ENCODE measurements around the gene KDM3B.

Gene KDM3B

DNA sequence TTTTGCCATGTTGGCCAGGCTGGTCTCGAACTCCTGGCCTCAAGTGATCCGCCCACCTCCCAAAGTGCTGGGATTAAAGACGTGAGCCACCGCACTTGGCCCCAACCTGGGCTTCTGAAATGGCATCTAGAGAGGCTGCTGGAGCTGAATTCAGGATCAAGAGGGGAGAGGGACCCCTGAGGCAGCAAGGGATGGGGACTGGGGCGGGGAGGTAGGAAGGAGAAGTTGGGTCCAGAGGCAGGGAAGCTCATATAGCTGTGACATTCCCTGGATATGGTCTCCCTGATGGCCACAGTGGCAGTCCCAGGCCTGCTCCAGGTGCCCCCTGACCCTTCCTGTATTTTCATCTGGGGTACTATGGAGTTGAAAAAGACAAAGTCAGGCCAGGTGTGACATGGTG lies 98.5 kb downstream of the KDM3B start:
- DNase-seq, result no peak

DNA sequence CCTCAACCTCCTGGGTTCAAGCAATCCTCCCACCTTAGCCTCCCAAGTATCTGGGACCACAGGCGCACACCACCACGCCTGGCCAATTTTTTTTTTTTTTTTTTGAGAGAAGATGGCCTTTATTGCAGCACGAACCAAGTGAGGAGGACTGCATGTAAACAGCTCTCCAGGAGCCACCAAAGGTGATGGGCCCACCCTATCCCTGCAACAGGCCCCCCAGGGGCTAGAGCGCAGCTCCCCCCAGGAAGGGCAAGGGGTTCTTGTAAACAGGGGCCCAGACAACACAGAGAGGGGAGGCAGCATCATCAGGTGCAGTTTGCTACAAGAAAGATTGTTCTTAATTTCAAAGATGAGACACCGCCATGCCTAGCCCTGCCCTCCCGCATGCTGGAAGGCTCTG lies 100.2 kb downstream of the KDM3B start:
- no peak for DNase-seq

DNA sequence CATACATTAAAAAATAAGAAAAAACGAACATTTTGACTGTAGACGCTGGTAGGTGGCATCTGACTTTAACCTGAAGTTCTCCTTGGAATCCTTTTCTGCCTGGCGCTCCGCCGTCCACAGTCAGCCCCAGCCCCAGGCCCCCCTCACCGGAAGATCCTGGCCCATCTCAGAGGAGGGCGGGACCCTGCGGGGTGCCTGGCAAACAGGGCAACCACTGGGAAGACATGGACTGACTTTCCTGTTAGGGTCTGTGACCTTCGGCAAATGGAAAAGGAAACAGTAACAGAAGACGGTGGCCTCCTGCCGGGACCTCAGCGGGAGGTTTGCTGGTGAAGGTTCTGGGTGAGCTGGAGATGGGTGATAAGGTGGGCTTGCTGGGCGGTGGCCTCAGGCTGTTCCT lies 101.1 kb downstream of the KDM3B start:
- DNase-seq, result no peak

DNA sequence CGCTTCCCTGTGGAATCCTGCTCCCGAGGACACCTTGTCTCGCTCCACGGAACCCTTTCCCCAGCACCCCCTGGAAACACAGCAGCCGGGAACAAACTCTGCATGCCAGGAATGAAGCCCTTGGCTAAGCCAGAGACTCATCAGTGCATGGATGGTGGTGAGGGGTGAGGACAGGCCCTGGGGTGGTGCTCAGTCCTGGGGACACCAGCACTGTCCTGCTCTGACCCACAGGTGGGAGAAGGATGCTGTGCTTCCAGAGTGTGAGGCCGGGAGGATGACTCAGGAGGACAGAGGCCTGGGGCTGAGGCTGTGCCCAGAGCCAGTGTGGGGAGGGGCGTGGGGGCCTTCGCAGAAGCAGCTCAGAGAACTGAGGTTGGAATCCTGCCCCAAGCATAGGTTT lies 101.6 kb downstream of the KDM3B start:
- no peak for DNase-seq

DNA sequence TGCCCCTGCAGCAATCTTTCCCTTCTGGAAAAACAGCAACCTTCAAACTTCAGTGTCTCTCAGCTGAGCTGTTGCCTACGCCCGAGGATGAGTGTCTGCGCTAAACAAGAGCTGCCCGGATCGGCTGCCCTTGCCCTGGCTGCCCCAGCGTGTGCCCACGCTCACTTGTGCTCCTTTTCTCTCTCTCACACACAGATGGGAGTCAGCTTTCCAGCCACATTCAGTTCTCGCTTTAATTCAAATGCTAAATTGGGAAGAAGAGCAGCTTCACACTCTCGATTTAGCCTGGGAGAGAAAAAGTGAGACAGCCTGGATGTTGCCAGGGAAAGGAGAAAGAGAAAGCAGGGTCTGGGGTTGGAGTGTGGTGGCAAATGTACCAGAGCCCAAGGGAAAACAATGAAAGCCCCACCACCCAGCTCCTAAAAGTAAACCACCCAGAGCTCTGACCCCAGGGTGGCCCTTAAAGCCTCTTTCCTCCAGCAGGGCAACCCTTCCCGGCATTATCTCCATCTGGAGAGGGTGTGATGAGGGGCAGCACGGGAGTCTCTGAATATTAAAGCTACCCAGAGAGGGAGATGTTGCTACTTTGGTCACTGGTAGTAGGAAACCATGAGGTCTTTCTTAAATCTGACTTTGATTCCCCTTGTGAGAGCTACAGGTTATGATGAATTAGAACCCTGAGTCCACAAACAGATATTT lies 102.9 kb downstream of the KDM3B start:
- DNase-seq, result no peak

DNA sequence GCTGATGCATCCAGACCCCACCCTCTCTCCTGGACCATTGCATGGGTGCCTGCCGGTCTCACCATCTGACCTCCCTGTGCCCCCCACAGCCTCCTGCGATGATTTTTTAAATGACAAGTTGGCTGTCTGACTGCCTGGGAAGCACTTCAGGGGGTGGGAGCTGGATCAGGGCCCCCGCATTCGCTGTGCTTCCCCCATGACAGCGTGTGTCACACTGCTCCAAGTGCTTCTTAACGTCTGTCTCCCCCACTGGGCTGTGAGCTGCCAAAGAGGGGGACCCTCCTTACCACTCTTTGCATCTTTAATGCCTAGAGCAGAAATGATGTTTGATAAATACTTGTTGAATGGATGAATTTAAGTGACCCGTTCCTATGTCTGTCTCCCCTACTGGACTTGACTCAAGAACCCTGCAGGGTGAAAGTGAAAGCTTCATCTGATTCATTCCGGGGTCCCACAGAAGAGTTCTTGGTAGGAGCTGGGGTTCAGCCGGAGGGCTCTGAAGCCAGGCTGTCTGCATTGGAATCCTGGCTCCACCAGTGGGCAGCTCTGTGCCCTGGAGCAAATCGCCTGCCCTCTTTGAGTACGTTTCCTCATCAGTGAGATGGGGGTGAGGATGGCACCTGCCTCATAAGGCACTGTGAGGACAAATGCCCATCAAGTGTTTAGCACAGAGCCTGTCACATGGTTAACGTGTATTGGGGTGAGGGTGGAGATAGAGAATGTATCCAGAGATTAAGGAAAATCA lies 105.2 kb downstream of the KDM3B start:
- DNase-seq, result no peak

DNA sequence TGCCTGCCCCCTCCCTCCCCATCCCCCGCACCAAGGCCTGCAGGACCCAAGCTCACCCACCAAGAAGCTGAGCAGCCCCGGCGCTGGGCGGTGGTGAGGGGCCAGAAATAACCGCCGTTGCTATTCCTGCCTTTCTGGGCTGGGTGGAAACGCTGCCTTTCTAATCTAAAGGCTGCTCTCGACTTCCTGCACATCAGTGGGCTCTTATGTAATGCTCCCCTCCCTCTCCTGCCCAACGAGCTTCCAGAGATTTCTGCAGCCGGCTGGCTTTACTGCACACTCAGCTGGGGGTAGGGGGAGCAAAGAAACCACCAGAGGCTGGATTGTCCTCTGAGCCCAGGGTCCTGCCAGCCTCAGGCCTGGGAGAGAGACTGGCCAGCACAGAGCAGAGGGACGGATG lies 105.9 kb downstream of the KDM3B start:
- no peak for DNase-seq

DNA sequence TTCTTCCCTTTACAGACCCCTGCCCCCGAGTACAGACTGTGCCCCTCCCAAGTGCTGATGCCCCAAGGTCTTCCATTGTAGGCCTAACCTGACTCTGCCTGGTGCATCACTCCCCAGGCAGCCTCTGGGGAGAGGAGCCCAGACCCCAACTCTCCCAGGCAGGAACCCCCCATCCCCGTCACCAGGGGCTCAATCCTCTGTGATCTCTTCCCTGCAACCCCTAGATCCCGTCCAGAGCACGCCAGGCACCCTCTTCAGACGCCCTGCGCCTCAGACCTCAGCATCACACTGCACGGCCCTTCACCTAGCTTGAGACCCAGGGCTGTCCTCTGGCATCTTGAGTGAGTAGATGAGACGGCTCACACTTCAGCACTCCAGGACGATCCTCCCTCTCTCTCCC lies 106.4 kb downstream of the KDM3B start:
- no peak for DNase-seq

DNA sequence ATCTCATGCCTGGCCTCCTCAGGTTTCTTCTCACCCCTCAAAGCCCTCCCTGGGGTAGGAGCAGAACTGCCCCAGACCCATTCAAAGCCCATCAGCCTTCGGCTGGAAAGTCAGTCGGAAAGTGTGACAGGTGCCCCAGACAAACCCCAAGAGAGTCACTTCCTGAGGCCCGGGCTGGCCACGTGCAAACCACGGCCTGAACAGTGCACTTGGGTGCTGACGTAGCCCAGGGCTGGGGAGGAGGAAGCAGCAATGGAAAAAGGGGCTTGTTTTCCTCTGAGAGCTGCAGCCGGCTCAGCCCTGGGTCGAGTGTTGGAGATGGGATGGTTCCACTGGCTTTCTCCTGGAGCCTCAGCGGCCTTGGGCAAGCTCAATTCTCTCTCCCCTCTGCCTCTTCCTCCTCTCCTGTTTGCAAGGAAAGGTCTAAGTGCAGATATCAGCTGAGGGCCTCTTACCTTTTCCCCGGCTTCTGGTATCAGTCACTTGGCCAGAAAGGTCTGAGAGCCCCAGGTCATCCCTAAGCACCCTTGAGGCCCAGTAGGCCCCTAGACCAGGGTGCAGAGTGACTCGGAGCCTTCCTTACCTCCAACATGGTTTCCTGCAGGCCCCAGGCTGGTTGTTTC lies 106.9 kb downstream of the KDM3B start:
- peak; percentile 67 for DNase-seq

DNA sequence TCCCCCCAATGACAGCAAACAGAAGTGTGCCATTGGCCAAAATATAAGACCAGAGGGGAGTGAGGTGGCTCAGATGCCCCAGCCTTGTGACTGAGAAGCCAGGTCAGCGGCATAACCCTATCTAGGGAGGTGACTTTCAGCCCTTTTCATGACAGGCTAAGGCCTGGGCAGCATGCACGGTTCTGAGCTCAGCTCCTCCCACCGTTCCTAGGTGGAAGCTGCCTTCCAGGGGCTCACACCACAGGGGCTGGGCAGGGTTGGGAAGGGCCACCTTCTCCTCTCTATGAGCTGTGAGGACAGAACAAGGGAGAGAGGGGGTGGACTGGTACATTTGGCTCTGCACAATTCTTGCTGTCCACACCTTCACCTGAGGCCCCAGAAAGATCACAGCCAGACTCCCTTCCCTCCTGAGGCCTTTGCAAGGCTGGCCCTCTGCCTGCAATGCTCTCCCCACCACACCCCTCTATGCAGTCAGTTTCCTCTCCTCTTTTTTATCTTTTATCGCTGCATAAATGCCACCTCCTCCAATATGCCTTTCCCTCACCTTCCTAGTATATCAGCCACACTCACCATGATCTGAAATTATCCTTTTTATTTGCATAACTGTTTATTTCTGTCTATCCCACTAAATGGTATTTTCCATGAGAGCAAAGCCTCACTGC lies 107.7 kb downstream of the KDM3B start:
- no peak for DNase-seq

DNA sequence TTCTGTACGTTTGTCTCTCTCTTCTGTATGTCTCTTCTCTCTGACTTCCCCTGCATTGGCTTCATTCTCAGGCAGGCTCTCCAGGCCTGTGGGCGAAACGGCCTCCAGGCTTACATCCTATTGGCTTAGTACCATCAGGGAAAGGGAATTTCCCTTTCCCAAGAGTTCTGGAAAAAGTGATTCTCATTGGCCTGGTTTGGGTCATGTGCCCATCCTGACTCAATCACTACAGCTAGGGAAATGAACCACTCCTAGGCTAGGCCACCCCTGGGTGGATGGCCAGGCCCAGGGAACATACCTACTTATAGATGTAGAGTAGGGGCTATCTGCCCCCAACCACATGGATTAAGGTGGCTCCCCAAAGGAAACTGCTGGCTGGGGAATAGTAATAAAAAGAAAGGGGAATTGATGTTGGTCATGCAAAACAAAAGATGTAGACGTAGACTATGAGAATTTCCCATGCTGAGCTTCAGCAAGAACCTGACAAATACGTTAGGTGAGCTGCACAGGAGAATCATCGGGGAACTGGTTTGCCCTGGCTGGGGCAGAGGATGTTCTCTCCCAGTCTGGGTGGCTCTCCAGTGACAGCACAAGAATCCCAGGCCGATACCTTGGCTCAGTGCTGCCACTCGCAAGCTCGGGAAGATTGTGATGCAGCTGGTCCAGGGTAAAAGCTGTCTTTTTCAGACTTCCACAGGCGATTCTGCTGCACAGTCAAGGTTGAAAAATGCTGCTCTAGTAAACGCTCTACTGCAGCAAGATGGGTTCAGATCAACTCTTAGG lies 109.0 kb downstream of the KDM3B start:
- peak; percentile 84 for DNase-seq

DNA sequence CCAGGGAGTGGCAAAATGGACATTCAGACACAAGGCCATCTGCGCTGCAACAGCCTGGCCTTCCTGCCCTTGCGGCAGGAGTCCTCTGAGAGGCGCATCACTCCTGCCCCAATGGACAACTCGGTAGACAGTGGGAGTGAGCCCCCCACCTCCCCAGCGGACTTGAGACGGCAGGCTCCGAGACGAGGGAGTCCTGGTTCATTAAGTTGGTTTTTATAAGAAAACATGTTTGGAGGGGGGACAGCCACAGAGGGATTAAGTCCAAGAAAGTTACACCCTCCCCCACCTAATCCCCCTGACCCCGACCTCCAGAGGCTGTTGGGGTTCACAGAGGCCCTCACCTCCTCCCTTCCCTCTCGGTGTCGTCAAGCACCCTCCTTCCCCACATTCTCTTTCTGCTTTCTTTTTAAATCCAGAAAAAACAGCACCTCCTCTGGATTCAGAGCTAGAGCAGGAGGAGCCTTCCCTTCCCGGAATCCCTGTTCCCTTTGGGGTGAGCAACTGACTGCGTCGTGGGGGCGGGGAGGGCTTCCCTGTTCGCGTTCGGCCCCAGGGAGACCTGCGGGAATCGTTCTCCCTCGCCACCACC lies 111.0 kb downstream of the KDM3B start:
- DNase-seq, result no peak

DNA sequence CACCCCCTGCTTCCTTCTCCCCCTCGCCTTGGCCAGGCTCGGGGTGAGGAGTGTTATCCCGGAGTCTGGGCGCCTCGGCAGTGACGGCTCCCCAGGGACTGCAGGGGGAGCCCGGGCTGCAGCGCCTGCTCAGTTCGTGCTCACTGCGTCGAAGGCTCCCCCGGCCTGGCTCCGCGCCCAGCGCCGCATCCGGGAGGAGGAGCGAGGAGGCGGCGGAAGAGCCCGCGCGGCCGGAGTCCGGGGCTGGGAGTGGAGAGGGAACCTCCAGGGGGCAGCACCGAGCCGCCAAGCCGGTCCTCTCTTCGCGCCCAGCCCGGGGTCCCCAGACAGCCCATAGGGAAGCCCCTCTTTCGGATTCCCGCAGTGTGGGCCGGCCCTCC lies 111.5 kb downstream of the KDM3B start:
- peak; percentile 96 for DNase-seq

DNA sequence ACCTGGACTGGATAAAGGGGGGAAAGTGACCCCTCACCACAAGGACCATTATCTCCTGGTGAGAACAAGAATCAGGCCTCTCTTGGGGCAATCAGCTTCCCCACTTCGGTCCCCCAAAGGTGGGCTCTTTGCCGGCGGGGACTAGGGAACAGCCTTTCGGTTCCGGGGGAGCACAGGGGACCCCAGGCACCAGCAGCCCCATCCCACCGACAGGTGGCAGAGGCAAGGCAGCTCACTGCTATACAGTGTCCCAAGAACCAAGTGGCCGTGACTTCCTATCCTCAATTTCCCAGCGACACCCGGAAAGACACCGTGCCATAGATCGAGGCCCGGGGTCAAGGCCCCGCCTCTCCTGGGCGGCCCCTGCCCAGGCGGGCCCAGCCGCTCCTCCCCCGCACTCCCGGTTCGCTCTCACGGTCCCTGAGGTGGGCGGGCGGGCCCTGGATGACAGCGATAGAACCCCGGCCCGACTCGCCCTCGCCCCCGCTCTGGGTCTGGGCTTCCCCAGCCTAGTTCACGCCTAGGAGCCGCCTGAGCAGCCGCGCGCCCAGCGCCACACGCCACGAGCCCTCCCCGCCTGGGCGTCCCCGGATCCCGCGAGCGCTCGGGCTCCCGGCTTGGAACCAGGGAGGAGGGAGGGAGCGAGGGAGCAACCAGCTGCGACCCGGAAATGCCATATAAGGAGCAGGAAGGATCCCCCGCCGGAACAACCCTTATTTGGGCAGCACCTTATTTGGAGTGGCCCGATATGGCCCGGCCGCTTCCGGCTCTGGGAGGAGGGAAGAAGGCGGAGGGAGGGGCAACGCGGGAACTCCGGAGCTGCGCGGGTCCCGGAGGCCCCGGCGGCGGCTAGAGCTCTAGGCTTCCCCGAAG lies 112.1 kb downstream of the KDM3B start:
- DNase-seq, result peak; percentile 99

DNA sequence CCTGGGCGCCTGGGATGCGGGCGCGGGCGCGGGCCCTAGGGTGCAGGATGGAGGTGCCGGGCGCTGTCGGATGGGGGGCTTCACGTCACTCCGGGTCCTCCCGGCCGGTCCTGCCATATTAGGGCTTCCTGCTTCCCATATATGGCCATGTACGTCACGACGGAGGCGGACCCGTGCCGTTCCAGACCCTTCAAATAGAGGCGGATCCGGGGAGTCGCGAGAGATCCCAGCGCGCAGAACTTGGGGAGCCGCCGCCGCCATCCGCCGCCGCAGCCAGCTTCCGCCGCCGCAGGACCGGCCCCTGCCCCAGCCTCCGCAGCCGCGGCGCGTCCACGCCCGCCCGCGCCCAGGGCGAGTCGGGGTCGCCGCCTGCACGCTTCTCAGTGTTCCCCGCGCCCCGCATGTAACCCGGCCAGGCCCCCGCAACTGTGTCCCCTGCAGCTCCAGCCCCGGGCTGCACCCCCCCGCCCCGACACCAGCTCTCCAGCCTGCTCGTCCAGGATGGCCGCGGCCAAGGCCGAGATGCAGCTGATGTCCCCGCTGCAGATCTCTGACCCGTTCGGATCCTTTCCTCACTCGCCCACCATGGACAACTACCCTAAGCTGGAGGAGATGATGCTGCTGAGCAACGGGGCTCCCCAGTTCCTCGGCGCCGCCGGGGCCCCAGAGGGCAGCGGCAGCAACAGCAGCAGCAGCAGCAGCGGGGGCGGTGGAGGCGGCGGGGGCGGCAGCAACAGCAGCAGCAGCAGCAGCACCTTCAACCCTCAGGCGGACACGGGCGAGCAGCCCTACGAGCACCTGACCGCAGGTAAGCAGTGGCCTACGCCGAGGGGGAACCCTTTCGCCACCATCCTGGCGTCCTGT lies 113.0 kb downstream of the KDM3B start, which contains the start of gene EGR1:
TSS of gene EGR1 (plus strand) at position 219 of the 864 bp plus-strand sequence. CDS start at position 502, 283 bp downstream.
- DNase-seq, result peak; percentile 94

DNA sequence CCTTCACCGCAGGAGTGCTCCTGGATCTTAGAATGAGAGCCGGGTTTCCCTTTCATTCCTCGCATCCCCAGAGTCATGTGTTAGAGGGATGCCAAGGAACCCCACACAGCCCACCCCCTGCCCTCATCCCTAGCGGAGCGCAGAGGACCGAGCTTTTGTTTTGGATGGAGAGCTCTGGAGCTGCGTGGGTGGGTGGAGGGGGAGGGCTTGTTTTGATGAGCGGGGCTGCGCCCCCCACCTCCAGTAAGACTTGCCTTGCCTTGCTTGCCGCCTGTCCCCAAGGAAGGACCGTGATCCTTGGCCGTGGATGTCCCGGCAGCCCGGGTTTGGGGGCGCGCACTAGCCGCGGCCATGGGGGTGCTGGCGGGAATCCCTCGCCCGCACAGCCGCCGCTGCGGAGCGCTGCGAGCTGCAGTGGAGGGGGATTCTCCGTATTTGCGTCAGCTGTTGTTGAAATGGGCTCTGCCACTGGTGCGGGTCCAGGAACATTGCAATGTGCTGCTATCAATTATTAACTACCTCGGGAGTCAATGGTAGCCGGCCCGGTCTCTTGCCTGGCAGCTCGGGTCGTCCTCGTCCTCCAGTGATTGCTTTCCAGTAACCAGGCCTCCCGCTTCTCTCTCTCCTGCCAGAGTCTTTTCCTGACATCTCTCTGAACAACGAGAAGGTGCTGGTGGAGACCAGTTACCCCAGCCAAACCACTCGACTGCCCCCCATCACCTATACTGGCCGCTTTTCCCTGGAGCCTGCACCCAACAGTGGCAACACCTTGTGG lies 113.8 kb downstream of the KDM3B start:
- no peak for DNase-seq

DNA sequence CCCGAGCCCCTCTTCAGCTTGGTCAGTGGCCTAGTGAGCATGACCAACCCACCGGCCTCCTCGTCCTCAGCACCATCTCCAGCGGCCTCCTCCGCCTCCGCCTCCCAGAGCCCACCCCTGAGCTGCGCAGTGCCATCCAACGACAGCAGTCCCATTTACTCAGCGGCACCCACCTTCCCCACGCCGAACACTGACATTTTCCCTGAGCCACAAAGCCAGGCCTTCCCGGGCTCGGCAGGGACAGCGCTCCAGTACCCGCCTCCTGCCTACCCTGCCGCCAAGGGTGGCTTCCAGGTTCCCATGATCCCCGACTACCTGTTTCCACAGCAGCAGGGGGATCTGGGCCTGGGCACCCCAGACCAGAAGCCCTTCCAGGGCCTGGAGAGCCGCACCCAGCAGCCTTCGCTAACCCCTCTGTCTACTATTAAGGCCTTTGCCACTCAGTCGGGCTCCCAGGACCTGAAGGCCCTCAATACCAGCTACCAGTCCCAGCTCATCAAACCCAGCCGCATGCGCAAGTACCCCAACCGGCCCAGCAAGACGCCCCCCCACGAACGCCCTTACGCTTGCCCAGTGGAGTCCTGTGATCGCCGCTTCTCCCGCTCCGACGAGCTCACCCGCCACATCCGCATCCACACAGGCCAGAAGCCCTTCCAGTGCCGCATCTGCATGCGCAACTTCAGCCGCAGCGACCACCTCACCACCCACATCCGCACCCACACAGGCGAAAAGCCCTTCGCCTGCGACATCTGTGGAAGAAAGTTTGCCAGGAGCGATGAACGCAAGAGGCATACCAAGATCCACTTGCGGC lies 114.6 kb downstream of the KDM3B start:
- no peak for DNase-seq

DNA sequence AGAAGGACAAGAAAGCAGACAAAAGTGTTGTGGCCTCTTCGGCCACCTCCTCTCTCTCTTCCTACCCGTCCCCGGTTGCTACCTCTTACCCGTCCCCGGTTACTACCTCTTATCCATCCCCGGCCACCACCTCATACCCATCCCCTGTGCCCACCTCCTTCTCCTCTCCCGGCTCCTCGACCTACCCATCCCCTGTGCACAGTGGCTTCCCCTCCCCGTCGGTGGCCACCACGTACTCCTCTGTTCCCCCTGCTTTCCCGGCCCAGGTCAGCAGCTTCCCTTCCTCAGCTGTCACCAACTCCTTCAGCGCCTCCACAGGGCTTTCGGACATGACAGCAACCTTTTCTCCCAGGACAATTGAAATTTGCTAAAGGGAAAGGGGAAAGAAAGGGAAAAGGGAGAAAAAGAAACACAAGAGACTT lies 115.2 kb downstream of the KDM3B start:
- no peak for DNase-seq
